Nephron progenitor cell (in vitro differentiated cells): ENCODE measurements around the gene MAPRE2.

Source experiments
- DNase-seq: peaks from one replicate; pipeline ENCODE4 v3.0.0; 2021
- H3K27ac Mint-ChIP-seq: 2 replicates; pipeline ENCODE4 v1.8.0; 2021; ENCODE audit warnings: mild to moderate bottlenecking, moderate library complexity, mixed read lengths
- H3K27me3 Mint-ChIP-seq: 2 replicates; pipeline ENCODE4 v1.8.0; 2021; ENCODE audit warnings: mild to moderate bottlenecking, low read depth, mixed read lengths; ENCODE audit not compliant: poor library complexity
- H3K36me3 Mint-ChIP-seq: 2 replicates; pipeline ENCODE4 v1.8.0; 2021; ENCODE audit warnings: low read depth, mixed read lengths
- H3K4me1 Mint-ChIP-seq: 2 replicates; pipeline ENCODE4 v1.8.0; 2021; ENCODE audit warnings: mixed read lengths
- H3K4me3 Mint-ChIP-seq: 2 replicates; pipeline ENCODE4 v1.8.0; 2021; ENCODE audit warnings: mild to moderate bottlenecking, moderate library complexity, mixed read lengths
- H3K9me3 Mint-ChIP-seq: 2 replicates; pipeline ENCODE4 v1.8.0; 2021; ENCODE audit warnings: mild to moderate bottlenecking, moderate library complexity, mixed read lengths
- CTCF ChIP-seq: fragments of 200-600 bp; sonication (generic); IDR thresholded peaks from 2 replicates; pipeline ENCODE4 v1.5.0; 2021; ENCODE audit warnings: antibody characterized with exemption

Gene MAPRE2

GRCh38 chr18:35077937-35078336 is 36.7 kb downstream of the MAPRE2 start:
- Mint-ChIP-seq H3K27ac (no peak overlapping the region), H3K4me1 (no peaks in the 10 kb centered on the region)
- no peak for TF ChIP-seq CTCF

GRCh38 chr18:35080058-35080457 is 38.8 kb downstream of the MAPRE2 start:
- Mint-ChIP-seq H3K9me3 (no peaks in the 10 kb centered on the region), H3K4me3 (no peak overlapping the region), H3K27me3 (peaks cover 6% of the 10 kb centered on the region), H3K4me1 (peaks cover 5% of the 10 kb centered on the region), H3K27ac (no peak overlapping the region), H3K36me3 (peaks cover 49% of the 10 kb centered on the region)
- no peak for DNase-seq
- no peak for TF ChIP-seq CTCF

More at GRCh38 chr18:35077937-35078336, 36.7 kb downstream of the MAPRE2 start:
- Mint-ChIP-seq H3K36me3 (peaks cover 43% of the 10 kb centered on the region), H3K9me3 (no peaks in the 10 kb centered on the region), H3K4me3 (no peak overlapping the region), H3K27me3 (peaks cover 6% of the 10 kb centered on the region)
- DNase-seq = no peak

- H3K27me3 Mint-ChIP-seq = peaks cover 6% of the 10 kb centered on the region
- H3K4me3 Mint-ChIP-seq = no peak overlapping the region
- DNase-seq = no peak
- H3K9me3 Mint-ChIP-seq = no peaks in the 10 kb centered on the region
- no peak for TF ChIP-seq CTCF
- no peak overlapping the region for H3K27ac Mint-ChIP-seq
- H3K4me1 Mint-ChIP-seq = peaks cover 5% of the 10 kb centered on the region
- H3K36me3 Mint-ChIP-seq = peaks cover 47% of the 10 kb centered on the region
These were observed 42.0 kb downstream of the MAPRE2 start for GRCh38 chr18:35083174-35083712.

- H3K27ac Mint-ChIP-seq = peak overlapping the region; percentile 36
- peaks cover 42% of the 10 kb centered on the region for H3K36me3 Mint-ChIP-seq
- H3K4me1 Mint-ChIP-seq = peaks cover 5% of the 10 kb centered on the region
- H3K9me3 Mint-ChIP-seq = no peaks in the 10 kb centered on the region
- TF ChIP-seq CTCF = no peak
- peaks cover 6% of the 10 kb centered on the region for H3K27me3 Mint-ChIP-seq
- H3K4me3 Mint-ChIP-seq = no peak overlapping the region
- DNase-seq = no peak
These were observed 43.6 kb downstream of the MAPRE2 start for GRCh38 chr18:35084494-35085449.

- no peak overlapping the region for H3K4me3 Mint-ChIP-seq
These were observed 44.5 kb downstream of the MAPRE2 start for GRCh38 chr18:35085450-35086380.

More at GRCh38 chr18:35085450-35086380, 44.5 kb downstream of the MAPRE2 start:
- Mint-ChIP-seq H3K27ac (no peak overlapping the region), H3K4me1 (peaks cover 5% of the 10 kb centered on the region), H3K27me3 (peaks cover 6% of the 10 kb centered on the region), H3K36me3 (peaks cover 40% of the 10 kb centered on the region), H3K9me3 (no peaks in the 10 kb centered on the region)
- DNase-seq = no peak
- no peak for TF ChIP-seq CTCF
